Activated naive CD8-positive, alpha-beta T cell (primary cell): ENCODE results near the gene TBX10.
A peak's percentile ranks its signal among the peaks of the same experiment; 100 is the strongest.
"Not testable (repeated sequence)": the region's sequence is repeated elsewhere in the genome, so short reads cannot be mapped to it uniquely, and the experiment has no call there.

Experiments used
- H3K27ac Mint-ChIP-seq: one replicate; pipeline ENCODE4 v1.8.0; 2021; ENCODE audit warnings: mixed read lengths
- H3K27me3 Mint-ChIP-seq: one replicate; pipeline ENCODE4 v1.8.0; 2021; ENCODE audit warnings: mixed read lengths
- H3K36me3 Mint-ChIP-seq: one replicate; pipeline ENCODE4 v1.8.0; 2021; ENCODE audit warnings: mixed read lengths
- H3K4me1 Mint-ChIP-seq: one replicate; pipeline ENCODE4 v1.8.0; 2021; ENCODE audit warnings: low read depth, mixed read lengths
- H3K4me3 Mint-ChIP-seq: one replicate; pipeline ENCODE4 v1.8.0; 2021; ENCODE audit warnings: mild to moderate bottlenecking, mixed read lengths
- H3K9me3 Mint-ChIP-seq: one replicate; pipeline ENCODE4 v1.8.0; 2021; ENCODE audit warnings: low read depth, mixed read lengths

Gene TBX10

GRCh38 chr11:67619683-67620618 lies 19.6 kb downstream of the TBX10 start:
- not testable (repeated sequence) for H3K27ac Mint-ChIP-seq

GRCh38 chr11:67618901-67619659 lies 20.5 kb downstream of the TBX10 start:
- not testable (repeated sequence) for H3K27ac Mint-ChIP-seq, H3K9me3 Mint-ChIP-seq, H3K36me3 Mint-ChIP-seq, H3K27me3 Mint-ChIP-seq, H3K4me3 Mint-ChIP-seq
- H3K4me1 Mint-ChIP-seq: peaks cover 13% of the 10 kb centered on the region

More at GRCh38 chr11:67619683-67620618, 19.6 kb downstream of the TBX10 start:
- H3K9me3 Mint-ChIP-seq, H3K4me3 Mint-ChIP-seq, H3K4me1 Mint-ChIP-seq, H3K36me3 Mint-ChIP-seq, H3K27me3 Mint-ChIP-seq: not testable (repeated sequence)

- Mint-ChIP-seq H3K9me3 (no peaks in the 10 kb centered on the region), H3K4me3 (no peak overlapping the region), H3K4me1 (peaks cover 24% of the 10 kb centered on the region), H3K27ac (no peak overlapping the region), H3K27me3 (no peaks in the 10 kb centered on the region), H3K36me3 (no peaks in the 10 kb centered on the region)
These were observed 22.2 kb downstream of the TBX10 start for GRCh38 chr11:67617243-67617953.

- no peaks in the 10 kb centered on the region for H3K36me3 Mint-ChIP-seq
- no peaks in the 10 kb centered on the region for H3K9me3 Mint-ChIP-seq
- H3K4me3 Mint-ChIP-seq: peak overlapping the region; percentile 58
- peaks cover 24% of the 10 kb centered on the region for H3K4me1 Mint-ChIP-seq
- H3K27ac Mint-ChIP-seq: peak overlapping the region; percentile 61
- H3K27me3 Mint-ChIP-seq: no peaks in the 10 kb centered on the region
These were observed 22.9 kb downstream of the TBX10 start for GRCh38 chr11:67616431-67617242.

- Mint-ChIP-seq H3K9me3 (no peaks in the 10 kb centered on the region), H3K36me3 (no peaks in the 10 kb centered on the region), H3K27ac (peak overlapping the region; percentile 97), H3K4me1 (peaks cover 24% of the 10 kb centered on the region), H3K27me3 (no peaks in the 10 kb centered on the region), H3K4me3 (peak overlapping the region; percentile 58)
These were observed 23.7 kb downstream of the TBX10 start for GRCh38 chr11:67615728-67616430.

- peaks cover 24% of the 10 kb centered on the region for H3K4me1 Mint-ChIP-seq
- H3K27ac Mint-ChIP-seq: peak overlapping the region; percentile 97
- H3K4me3 Mint-ChIP-seq: peak overlapping the region; percentile 79
- no peaks in the 10 kb centered on the region for H3K9me3 Mint-ChIP-seq
- H3K27me3 Mint-ChIP-seq: no peaks in the 10 kb centered on the region
- H3K36me3 Mint-ChIP-seq: no peaks in the 10 kb centered on the region
These were observed 24.5 kb downstream of the TBX10 start for GRCh38 chr11:67614730-67615714.

GRCh38 chr11:67613960-67614715 lies 25.4 kb downstream of the TBX10 start:
- H3K9me3 Mint-ChIP-seq: no peaks in the 10 kb centered on the region
- H3K27ac Mint-ChIP-seq: peak overlapping the region; percentile 97
- H3K27me3 Mint-ChIP-seq: no peaks in the 10 kb centered on the region
- no peaks in the 10 kb centered on the region for H3K36me3 Mint-ChIP-seq
- peaks cover 24% of the 10 kb centered on the region for H3K4me1 Mint-ChIP-seq
- peak overlapping the region; percentile 79 for H3K4me3 Mint-ChIP-seq

- H3K4me3 Mint-ChIP-seq: peak overlapping the region; percentile 79
- no peaks in the 10 kb centered on the region for H3K9me3 Mint-ChIP-seq
- H3K36me3 Mint-ChIP-seq: no peaks in the 10 kb centered on the region
- peaks cover 28% of the 10 kb centered on the region for H3K4me1 Mint-ChIP-seq
- H3K27ac Mint-ChIP-seq: peak overlapping the region; percentile 97
- no peaks in the 10 kb centered on the region for H3K27me3 Mint-ChIP-seq
These were observed 26.1 kb downstream of the TBX10 start for GRCh38 chr11:67613313-67613959.

GRCh38 chr11:67612751-67613150 lies 26.8 kb downstream of the TBX10 start:
- no peaks in the 10 kb centered on the region for H3K27me3 Mint-ChIP-seq
- no peak overlapping the region for H3K4me3 Mint-ChIP-seq
- H3K27ac Mint-ChIP-seq: peak overlapping the region; percentile 97
- no peaks in the 10 kb centered on the region for H3K9me3 Mint-ChIP-seq
- H3K36me3 Mint-ChIP-seq: no peaks in the 10 kb centered on the region
- peaks cover 34% of the 10 kb centered on the region for H3K4me1 Mint-ChIP-seq

GRCh38 chr11:67611704-67612587 lies 27.6 kb downstream of the TBX10 start:
- H3K27ac Mint-ChIP-seq: peak overlapping the region; percentile 16
- no peaks in the 10 kb centered on the region for H3K9me3 Mint-ChIP-seq
- peaks cover 35% of the 10 kb centered on the region for H3K4me1 Mint-ChIP-seq
- H3K27me3 Mint-ChIP-seq: no peaks in the 10 kb centered on the region
- no peak overlapping the region for H3K4me3 Mint-ChIP-seq
- H3K36me3 Mint-ChIP-seq: no peaks in the 10 kb centered on the region

- Mint-ChIP-seq H3K4me3 (no peak overlapping the region), H3K36me3 (no peaks in the 10 kb centered on the region), H3K4me1 (peaks cover 36% of the 10 kb centered on the region), H3K27me3 (no peaks in the 10 kb centered on the region), H3K27ac (no peak overlapping the region), H3K9me3 (no peaks in the 10 kb centered on the region)
These were observed 28.4 kb downstream of the TBX10 start for GRCh38 chr11:67611165-67611564.
